C4-2B (cell line): ENCODE data around the gene UROS.

Experiments
- H3K27ac ChIP-seq: fragments of 450-650 bp; 2 replicates; pipeline ENCODE4 v1.5.1; 2017
- CTCF ChIP-seq: fragments of 450-650 bp; conservative IDR thresholded peaks from 2 replicates; pipeline ENCODE4 v1.5.1; 2017; ENCODE audit warnings: mild to moderate bottlenecking
- ZFX ChIP-seq: fragments of 450-650 bp; IDR thresholded peaks from 2 replicates; pipeline ENCODE4 v1.6.1; 2017

UROS gene

GRCh38 chr10:125785791-125786190, 37.3 kb downstream of the UROS start:
- TF ChIP-seq ZFX (no peak), CTCF (no peak)
- no peak overlapping the region for H3K27ac ChIP-seq

- TF ChIP-seq CTCF: no peak
- no peak for TF ChIP-seq ZFX
- H3K27ac ChIP-seq: no peak overlapping the region
Observed at GRCh38 chr10:125783957-125784356, 39.1 kb downstream of the UROS start.

GRCh38 chr10:125783408-125783807, 39.6 kb downstream of the UROS start:
- no peak for TF ChIP-seq CTCF
- TF ChIP-seq ZFX: no peak

GRCh38 chr10:125782616-125783015, 40.4 kb downstream of the UROS start:
- TF ChIP-seq CTCF: no peak
- TF ChIP-seq ZFX: no peak
- no peak overlapping the region for H3K27ac ChIP-seq

More at GRCh38 chr10:125783408-125783807, 39.6 kb downstream of the UROS start:
- H3K27ac ChIP-seq: no peak overlapping the region

GRCh38 chr10:125782054-125782453, 41.0 kb downstream of the UROS start:
- TF ChIP-seq ZFX (no peak), CTCF (no peak)

GRCh38 chr10:125781374-125781773, 41.7 kb downstream of the UROS start:
- H3K27ac ChIP-seq: no peak overlapping the region
- TF ChIP-seq ZFX (no peak), CTCF (no peak)

More at GRCh38 chr10:125782054-125782453, 41.0 kb downstream of the UROS start:
- H3K27ac ChIP-seq: no peak overlapping the region

- no peak overlapping the region for H3K27ac ChIP-seq
- TF ChIP-seq ZFX: no peak
- TF ChIP-seq CTCF: no peak
Observed at GRCh38 chr10:125779403-125780327, 43.4 kb downstream of the UROS start.
